Mesothelial cell of epicardium (in vitro differentiated cells): ENCODE results near the gene RNF130. TPM values are rescaled to one million over a fixed set of nuclear protein-coding genes. Genes with fewer than 3 reads are reported as not detected.

Source experiments
- DNase-seq, 2 experiments: peaks; one replicate each; pipeline ENCODE4 v3.0.0; 2021; ENCODE audit warnings: low spot score in 2 of 2; ENCODE audit not compliant: unreplicated experiment in 2 of 2
- H3K27ac Mint-ChIP-seq: 2 replicates; pipeline ENCODE4 v1.8.0; 2021; ENCODE audit warnings: mixed read lengths
- H3K27me3 Mint-ChIP-seq: 2 replicates; pipeline ENCODE4 v1.8.0; 2021; ENCODE audit warnings: low read depth, mixed read lengths
- H3K36me3 Mint-ChIP-seq: 2 replicates; pipeline ENCODE4 v1.8.0; 2021; ENCODE audit warnings: mixed read lengths
- H3K4me1 Mint-ChIP-seq: 2 replicates; pipeline ENCODE4 v1.8.0; 2021; ENCODE audit warnings: mixed read lengths
- H3K4me3 Mint-ChIP-seq: 2 replicates; pipeline ENCODE4 v1.8.0; 2021; ENCODE audit warnings: mild to moderate bottlenecking, moderate library complexity, mixed read lengths
- H3K9me3 Mint-ChIP-seq: 2 replicates; pipeline ENCODE4 v1.8.0; 2021; ENCODE audit warnings: mixed read lengths
- CTCF ChIP-seq: fragments of 200-600 bp; sonication (generic); IDR thresholded peaks from one replicate; pipeline ENCODE4 v1.5.0; 2021; ENCODE audit warnings: antibody characterized with exemption; ENCODE audit not compliant: unreplicated experiment
- total RNA-seq: library from RNA; stranded (reverse); gene quantifications from 3 replicates; pipeline ENCODE4 v1.2.1, GENCODE V29; 2021

Gene RNF130
- total RNA-seq, 1 donor from 2014 or later = 44.9 TPM

GRCh38 chr5:180117000-180117725 lies 45.6 kb upstream of the RNF130 start:
- Mint-ChIP-seq H3K9me3 (no peaks in the 10 kb centered on the region), H3K4me1 (no peaks in the 10 kb centered on the region), H3K27me3 (no peaks in the 10 kb centered on the region), H3K27ac (no peak overlapping the region), H3K4me3 (no peak overlapping the region), H3K36me3 (no peaks in the 10 kb centered on the region)
- TF ChIP-seq CTCF = no peak
- DNase-seq = no peak

GRCh38 chr5:180116077-180116999 lies 44.8 kb upstream of the RNF130 start:
- H3K27me3 Mint-ChIP-seq = no peaks in the 10 kb centered on the region
- no peak for TF ChIP-seq CTCF
- H3K36me3 Mint-ChIP-seq = no peaks in the 10 kb centered on the region
- no peak overlapping the region for H3K4me3 Mint-ChIP-seq
- DNase-seq = no peak
- H3K4me1 Mint-ChIP-seq = no peaks in the 10 kb centered on the region
- H3K27ac Mint-ChIP-seq = no peak overlapping the region
- no peaks in the 10 kb centered on the region for H3K9me3 Mint-ChIP-seq

GRCh38 chr5:180115326-180116076 lies 43.9 kb upstream of the RNF130 start:
- Mint-ChIP-seq H3K4me1 (no peaks in the 10 kb centered on the region), H3K4me3 (no peak overlapping the region), H3K27ac (no peak overlapping the region), H3K36me3 (no peaks in the 10 kb centered on the region), H3K27me3 (no peaks in the 10 kb centered on the region), H3K9me3 (no peaks in the 10 kb centered on the region)
- no peak for DNase-seq
- TF ChIP-seq CTCF = no peak

GRCh38 chr5:180114304-180115003 lies 42.9 kb upstream of the RNF130 start:
- Mint-ChIP-seq H3K27me3 (no peaks in the 10 kb centered on the region), H3K27ac (no peak overlapping the region), H3K36me3 (no peaks in the 10 kb centered on the region), H3K4me1 (no peaks in the 10 kb centered on the region), H3K9me3 (no peaks in the 10 kb centered on the region), H3K4me3 (no peak overlapping the region)
- no peak for DNase-seq
- TF ChIP-seq CTCF = no peak

- no peak overlapping the region for H3K27ac Mint-ChIP-seq
- H3K4me1 Mint-ChIP-seq = no peaks in the 10 kb centered on the region
- no peak overlapping the region for H3K4me3 Mint-ChIP-seq
- DNase-seq = no peak
- H3K27me3 Mint-ChIP-seq = no peaks in the 10 kb centered on the region
- TF ChIP-seq CTCF = no peak
- no peaks in the 10 kb centered on the region for H3K36me3 Mint-ChIP-seq
- H3K9me3 Mint-ChIP-seq = no peaks in the 10 kb centered on the region
These were observed 42.2 kb upstream of the RNF130 start for GRCh38 chr5:180113660-180114303.
